ENCODE measurements around the gene PRKAG2. TPM values are rescaled to one million over a fixed set of nuclear protein-coding genes. Genes with fewer than 3 reads are reported as not detected.

The PRKAG2 gene
- total and polyA plus RNA-seq, 2 of the 8 experiments (the other 6 are each of a cell fraction or from before 2014, with no cell fraction given), result 7.5 to 18.1 TPM

GRCh38 chr7:151850491-151851124, 26.3 kb downstream of the PRKAG2 start:
- H3K9ac ChIP-seq (replicated peaks in 1 of 4; ENCODE audit: extremely low read depth in 1 of 4, low read depth in 3 of 4, low read length in 3 of 4), result no peak overlapping the region
- no peak for DNase-seq (ENCODE audit: low read depth in 1 of 2, low spot score in 2 of 2)
- H4K5ac ChIP-seq (ENCODE audit: insufficient read length, low read depth, low read length), result no peak overlapping the region
- no peak overlapping the region for H2BK15ac ChIP-seq (ENCODE audit: low read length)
- no peaks in the 10 kb centered on the region for H3K27me3 ChIP-seq (replicated peaks in 1 of 4; ENCODE audit: control insufficient read depth in 3 of 4, extremely low read depth in 1 of 4, insufficient read depth in 3 of 4, low read length in 3 of 4)
- no peak overlapping the region for H4K91ac ChIP-seq (replicated peaks; ENCODE audit: insufficient read length, low read length)
- no peak overlapping the region for H2AFZ ChIP-seq (ENCODE audit: low read length)
- H2BK120ac ChIP-seq (replicated peaks; ENCODE audit: low read depth, low read length), result no peak overlapping the region
- ChIA-PET POLR2A (ENCODE audit: partially characterized antibody) (no interaction called here), CTCF (ENCODE audit: partially characterized antibody) (interaction anchor here (0.6 to 2.2 kb wide), 6 partner anchors 10 to 488 kb away, joined by 3 to 12 read pairs (median 4); no protein-coding TSS in a partner anchor)
- H2AK5ac ChIP-seq (ENCODE audit: low read depth, low read length), result no peak overlapping the region
- no peak overlapping the region for H2BK5ac ChIP-seq (ENCODE audit: low read depth, low read length)
- H3K4me2 ChIP-seq (ENCODE audit: insufficient read depth in 1 of 2, low read depth in 2 of 2, low read length in 2 of 2), result no peak overlapping the region
- no peak overlapping the region for H3K56ac ChIP-seq (replicated peaks; ENCODE audit: insufficient read length, low read depth, low read length)
- H4K8ac ChIP-seq (ENCODE audit: extremely low read depth, insufficient read depth, low read length), result peak overlapping the region; percentile 65; the same call in 1 of the 2 replicates
- no peak for FAIRE-seq
- H3K4me1 ChIP-seq (replicated peaks in 1 of 4; ENCODE audit: control insufficient read depth in 3 of 4, insufficient read depth in 4 of 4, low read length in 3 of 4), result peaks cover 0 to 3% (median 0%) of the 10 kb centered on the region in 4 experiments; a peak in 1 of 7 replicates
- H4K20me1 ChIP-seq (replicated peaks in 1 of 2; ENCODE audit: control insufficient read depth in 1 of 2, insufficient read depth in 2 of 2, low read length in 2 of 2), result peaks cover 0 to 3% of the 10 kb centered on the region in 2 experiments
- no peaks in the 10 kb centered on the region for H3K36me3 ChIP-seq (ENCODE audit: control insufficient read depth in 2 of 4, insufficient read depth in 4 of 4, low read length in 3 of 4)
- no peaks in the 10 kb centered on the region for H3K79me1 ChIP-seq (ENCODE audit: low read depth, low read length)
- H3K4me3 ChIP-seq (ENCODE audit: extremely low read depth in 1 of 4, insufficient read depth in 2 of 4, low read depth in 3 of 4, low read length in 4 of 4), result no peak overlapping the region
- H2BK20ac ChIP-seq (ENCODE audit: low read length), result no peak overlapping the region
- peak overlapping the region; percentile 81 for H3K4ac ChIP-seq (replicated peaks; ENCODE audit: insufficient read length, low read depth, low read length)
- H3K18ac ChIP-seq (ENCODE audit: extremely low read depth, low read length), result no peak overlapping the region
- no peaks in the 10 kb centered on the region for H3K9me3 ChIP-seq (ENCODE audit: insufficient read depth in 2 of 2, low read depth in 1 of 2, low read length in 1 of 2)
- 87% methylated on average over 19 of the region's 19 CpGs; no CpG with 5 or more reads in 1 of the 2 experiments for WGBS, 2 experiments (ENCODE audit: extremely low coverage in 1 of 2, insufficient coverage in 1 of 2, insufficient read length in 1 of 2, insufficient replicate concordance in 2 of 2, low coverage in 1 of 2, low lambda C conversion rate in 2 of 2, missing lambda C conversion rate in 1 of 2)
- H3K14ac ChIP-seq (ENCODE audit: insufficient read length), result no peak overlapping the region
- no peak overlapping the region for H3K23ac ChIP-seq (ENCODE audit: insufficient read length)
- no peak overlapping the region for H3K27ac ChIP-seq (ENCODE audit: low read depth, low read length)
- no peak overlapping the region for H2BK12ac ChIP-seq (ENCODE audit: low read depth, low read length)
- H3K79me2 ChIP-seq (ENCODE audit: control insufficient read depth in 1 of 2, insufficient read depth in 2 of 2, low read length in 2 of 2), result no peaks in the 10 kb centered on the region
- H3K23me2 ChIP-seq (ENCODE audit: low read depth, low read length), result peaks cover 7% of the 10 kb centered on the region; the same call in 1 of the 2 replicates
- TF ChIP-seq MAX (IDR thresholded peaks at IDR 0.05) (no peak), CTCF (IDR thresholded peaks at IDR 0.05; ENCODE audit: control extremely low read depth in 1 of 3, insufficient read depth in 1 of 3, low read depth in 1 of 3, low read length in 3 of 3) (no peak), CREB1 (IDR thresholded peaks at IDR 0.05) (no peak), TEAD4 (IDR thresholded peaks at IDR 0.05; ENCODE audit: low read depth, low read length) (no peak), RAD21 (IDR thresholded peaks at IDR 0.05 in 1 of 2, conservative IDR thresholded peaks at IDR 0.05 in 1 of 2; ENCODE audit: low read depth in 2 of 2, low read length in 2 of 2) (no peak), YY1 (IDR thresholded peaks at IDR 0.05; ENCODE audit: low read depth, low read length) (no peak), ASH2L (IDR thresholded peaks at IDR 0.05; ENCODE audit: low read length) (no peak)
- TF ChIP-seq, protein P1, sequence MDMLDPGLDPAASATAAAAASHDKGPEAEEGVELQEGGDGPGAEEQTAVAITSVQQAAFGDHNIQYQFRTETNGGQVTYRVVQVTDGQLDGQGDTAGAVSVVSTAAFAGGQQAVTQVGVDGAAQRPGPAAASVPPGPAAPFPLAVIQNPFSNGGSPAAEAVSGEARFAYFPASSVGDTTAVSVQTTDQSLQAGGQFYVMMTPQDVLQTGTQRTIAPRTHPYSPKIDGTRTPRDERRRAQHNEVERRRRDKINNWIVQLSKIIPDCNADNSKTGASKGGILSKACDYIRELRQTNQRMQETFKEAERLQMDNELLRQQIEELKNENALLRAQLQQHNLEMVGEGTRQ (IDR thresholded peaks at IDR 0.05; ENCODE audit: low read length), result no peak

Measured in H1 (cell line).